Measurements from ENCODE around the gene CFD. TPM values are rescaled to one million over a fixed set of nuclear protein-coding genes. Genes with fewer than 3 reads are reported as not detected.

CFD gene
- total RNA-seq, 1 donor from 2014 or later: 1,680 TPM

- Histone ChIP-seq H3K9me3 (no peaks in the 10 kb centered on the region), H3K27ac (no peak overlapping the region), H3K36me3 (peaks cover 51 to 65% of the 10 kb centered on the region in 2 donors), H3K4me1 (peaks cover 4 to 9% of the 10 kb centered on the region in 2 donors), H3K27me3 (no peaks in the 10 kb centered on the region), H3K4me3 (no peak overlapping the region)
- no peak for DNase-seq (ENCODE audit: low spot score in 2 of 2)
- no peak for TF ChIP-seq CTCF (IDR thresholded peaks at IDR 0.05)
- intact Hi-C loops (cut with DNase I): no loop called here
Measured at GRCh38 chr19:870963-871401, 11.5 kb downstream of the CFD start.

GRCh38 chr19:871446-872265, 12.2 kb downstream of the CFD start:
- intact Hi-C loops (cut with DNase I): no loop called here
- Histone ChIP-seq H3K4me3 (no peak overlapping the region), H3K27ac (peak overlapping the region in 1 of 2 donors; percentile 43), H3K4me1 (peaks cover 4 to 9% of the 10 kb centered on the region in 2 donors), H3K9me3 (no peaks in the 10 kb centered on the region), H3K27me3 (no peaks in the 10 kb centered on the region), H3K36me3 (peaks cover 58 to 71% of the 10 kb centered on the region in 2 donors)
- no peak for TF ChIP-seq CTCF (IDR thresholded peaks at IDR 0.05)
- DNase-seq (ENCODE audit: low spot score in 2 of 2): no peak

GRCh38 chr19:872266-872951, 12.9 kb downstream of the CFD start:
- Histone ChIP-seq H3K27ac (peak overlapping the region; percentile 10 to 43), H3K27me3 (no peaks in the 10 kb centered on the region), H3K4me3 (no peak overlapping the region), H3K9me3 (no peaks in the 10 kb centered on the region), H3K36me3 (peaks cover 65 to 74% of the 10 kb centered on the region in 2 donors), H3K4me1 (peaks cover 4 to 9% of the 10 kb centered on the region in 2 donors)
- no peak for TF ChIP-seq CTCF (IDR thresholded peaks at IDR 0.05)
- DNase-seq (ENCODE audit: low spot score in 2 of 2): no peak
- intact Hi-C loops (cut with DNase I): no loop called here

- DNase-seq (ENCODE audit: low spot score in 2 of 2): no peak
Measured at GRCh38 chr19:873084-873483, 13.6 kb downstream of the CFD start.

GRCh38 chr19:873561-874041, 14.1 kb downstream of the CFD start:
- intact Hi-C loops (cut with DNase I): no loop called here
- Histone ChIP-seq H3K4me3 (no peak overlapping the region), H3K9me3 (no peaks in the 10 kb centered on the region), H3K27me3 (no peaks in the 10 kb centered on the region), H3K36me3 (peaks cover 54 to 63% of the 10 kb centered on the region in 2 donors), H3K27ac (no peak overlapping the region), H3K4me1 (peaks cover 4 to 6% of the 10 kb centered on the region in 2 donors)
- no peak for DNase-seq (ENCODE audit: low spot score in 2 of 2)
- TF ChIP-seq CTCF (IDR thresholded peaks at IDR 0.05): no peak

More at GRCh38 chr19:873084-873483, 13.6 kb downstream of the CFD start:
- intact Hi-C loops (cut with DNase I): no loop called here
- Histone ChIP-seq H3K27ac (no peak overlapping the region), H3K4me3 (no peak overlapping the region), H3K9me3 (no peaks in the 10 kb centered on the region), H3K36me3 (peaks cover 59 to 68% of the 10 kb centered on the region in 2 donors), H3K27me3 (no peaks in the 10 kb centered on the region), H3K4me1 (peaks cover 4 to 9% of the 10 kb centered on the region in 2 donors)
- no peak for TF ChIP-seq CTCF (IDR thresholded peaks at IDR 0.05)
